K562 (cell line): Measurements from ENCODE around the gene ATP5PD. TPM values are rescaled to one million over a fixed set of nuclear protein-coding genes. Genes with fewer than 3 reads are reported as not detected.
A peak's percentile ranks its signal among the peaks of the same experiment; 100 is the strongest.
"Not testable (repeated sequence)": the region's sequence is repeated elsewhere in the genome, so short reads cannot be mapped to it uniquely, and the experiment has no call there.

Experiments used
- ATF7 ChIP-seq: fragments of 450-650 bp; IDR thresholded peaks from 2 replicates; pipeline ENCODE4 v1.7.1; 2014; ENCODE audit warnings: mild to moderate bottlenecking, moderate library complexity
- BCOR ChIP-seq: fragments of 450-650 bp; IDR thresholded peaks from 2 replicates; pipeline ENCODE4 v1.6.1; 2016
- C11orf30 ChIP-seq: fragments of 450-650 bp; IDR thresholded peaks from 2 replicates; pipeline ENCODE4 v1.6.1; 2016; ENCODE audit warnings: low read depth, mild to moderate bottlenecking
- CREM ChIP-seq: IDR thresholded peaks from 2 replicates; pipeline ENCODE4 v1.6.1; 2014; ENCODE audit warnings: antibody characterized with exemption, low read depth
- EP300 ChIP-seq: IDR thresholded peaks from 2 replicates; pipeline ENCODE4 v1.6.1; 2012; ENCODE audit warnings: low read length, improper control_type of control experiment
- FOXA3 ChIP-seq, 2 experiments: fragments of 450-650 bp in 1 of 2; sonication (generic) in 1 of 2; formaldehyde crosslinking; IDR thresholded peaks in 1 of 2; conservative IDR thresholded peaks in 1 of 2; 2 replicates each; pipeline versions ENCODE4 v1.4.0 to v1.8.0; 2020 to 2022; ENCODE audit warnings: mild to moderate bottlenecking in 2 of 2, missing genetic modification reagents in 1 of 2
- GATA2 ChIP-seq: sonication (generic); formaldehyde crosslinking; IDR thresholded peaks from 2 replicates; pipeline ENCODE4 v1.4.0; 2020; ENCODE audit warnings: mild to moderate bottlenecking, missing genetic modification reagents
- HDGF ChIP-seq: fragments of 450-650 bp; IDR thresholded peaks from 2 replicates; pipeline ENCODE4 v1.6.1; 2016
- L3MBTL2 ChIP-seq: fragments of 450-650 bp; IDR thresholded peaks from 2 replicates; pipeline ENCODE4 v1.6.1; 2016; ENCODE audit warnings: mild to moderate bottlenecking, moderate library complexity
- LEF1 ChIP-seq: fragments of 450-650 bp; IDR thresholded peaks from 2 replicates; pipeline ENCODE4 v1.6.1; 2016; ENCODE audit warnings: mild to moderate bottlenecking
- MEF2A ChIP-seq: IDR thresholded peaks from 2 replicates; pipeline ENCODE4 v1.6.1; 2011; ENCODE audit warnings: low read depth, mild to moderate bottlenecking, low read length, moderate library complexity; ENCODE audit not compliant: control insufficient read depth
- NR2C2 ChIP-seq, 2 experiments: fragments of 200-800 bp in 1 of 2; sonication (Bioruptor generic) in 1 of 2; sonication (generic) in 1 of 2; formaldehyde crosslinking in 1 of 2; IDR thresholded peaks; 2 replicates each; pipeline versions ENCODE4 v1.6.1 to v1.8.0; 2016 to 2022; ENCODE audit warnings: mild to moderate bottlenecking in 1 of 2, missing compliant biosample characterization in 1 of 2, missing genetic modification characterization in 1 of 2, missing genetic modification reagents in 1 of 2
- RCOR1 ChIP-seq, 2 experiments: IDR thresholded peaks; 2 replicates each; pipeline ENCODE4 v1.6.1; 2012; ENCODE audit warnings: low read depth in 2 of 2, low read length in 2 of 2, borderline replicate concordance in 1 of 2, improper control_type of control experiment in 1 of 2
- STAT5A ChIP-seq: IDR thresholded peaks from 2 replicates; pipeline ENCODE4 v1.6.1; 2012; ENCODE audit warnings: low read length, inconsistent platforms, borderline replicate concordance
- ZFP1 ChIP-seq: fragments of 450-650 bp; formaldehyde crosslinking; IDR thresholded peaks from 2 replicates; pipeline ENCODE4 v1.4.0; 2020; ENCODE audit warnings: mild to moderate bottlenecking, mixed read lengths
- polyA plus RNA-seq, 8 experiments: library from polyadenylated mRNA; depleted of rRNA in 4 of 8; stranded (reverse) in 5 of 8; unstranded in 3 of 8; fragments of >200 nt; fragmentation: Nextera tagmentation in 2 of 8; fragmentation: Illumina TruSeq in 1 of 8; extraction: Ambion mirVana in 2 of 8; extraction: Trizol in 1 of 8; gene quantifications; 2 replicates each; pipeline versions ENCODE4 v1.2.1 to v1.2.3, GENCODE V29; 2011 to 2014; ENCODE audit warnings: inconsistent platforms in 1 of 8, missing spikeins in 1 of 8
- total RNA-seq, 7 experiments: library from RNA; depleted of rRNA in 6 of 7; stranded (reverse); fragments of >200 nt in 6 of 7; fragmentation: Illumina TruSeq in 2 of 7; extraction: Trizol in 2 of 7; gene quantifications; 2 replicates each; pipeline versions ENCODE4 v1.2.1 to v1.2.3, GENCODE V29; 2011 to 2021; ENCODE audit warnings: low replicate concordance in 1 of 7
- TF ChIP-seq, protein P1 (sequence below): IDR thresholded peaks from 3 replicates; pipeline ENCODE4 v1.6.1; 2011; ENCODE audit warnings: borderline replicate concordance, mild to moderate bottlenecking, moderate library complexity; ENCODE audit not compliant: insufficient read length; ENCODE audit errors: extremely low read depth
- TF ChIP-seq, protein P2 (sequence below): sonication (generic); formaldehyde crosslinking; IDR thresholded peaks from 2 replicates; pipeline ENCODE4 v1.8.0; 2022; ENCODE audit warnings: missing genetic modification reagents, mild to moderate bottlenecking, moderate library complexity, borderline replicate concordance
- TF ChIP-seq, protein P3 (sequence below): fragments of 450-650 bp; IDR thresholded peaks from 2 replicates; pipeline ENCODE4 v1.6.1; 2017; ENCODE audit warnings: antibody characterized with exemption, mild to moderate bottlenecking

ATP5PD gene
- total and polyA plus RNA-seq, 9 of the 15 experiments (the other 6 are each of a cell fraction or from before 2014, with no cell fraction given), result 271 to 828 (median 432) TPM

DNA sequence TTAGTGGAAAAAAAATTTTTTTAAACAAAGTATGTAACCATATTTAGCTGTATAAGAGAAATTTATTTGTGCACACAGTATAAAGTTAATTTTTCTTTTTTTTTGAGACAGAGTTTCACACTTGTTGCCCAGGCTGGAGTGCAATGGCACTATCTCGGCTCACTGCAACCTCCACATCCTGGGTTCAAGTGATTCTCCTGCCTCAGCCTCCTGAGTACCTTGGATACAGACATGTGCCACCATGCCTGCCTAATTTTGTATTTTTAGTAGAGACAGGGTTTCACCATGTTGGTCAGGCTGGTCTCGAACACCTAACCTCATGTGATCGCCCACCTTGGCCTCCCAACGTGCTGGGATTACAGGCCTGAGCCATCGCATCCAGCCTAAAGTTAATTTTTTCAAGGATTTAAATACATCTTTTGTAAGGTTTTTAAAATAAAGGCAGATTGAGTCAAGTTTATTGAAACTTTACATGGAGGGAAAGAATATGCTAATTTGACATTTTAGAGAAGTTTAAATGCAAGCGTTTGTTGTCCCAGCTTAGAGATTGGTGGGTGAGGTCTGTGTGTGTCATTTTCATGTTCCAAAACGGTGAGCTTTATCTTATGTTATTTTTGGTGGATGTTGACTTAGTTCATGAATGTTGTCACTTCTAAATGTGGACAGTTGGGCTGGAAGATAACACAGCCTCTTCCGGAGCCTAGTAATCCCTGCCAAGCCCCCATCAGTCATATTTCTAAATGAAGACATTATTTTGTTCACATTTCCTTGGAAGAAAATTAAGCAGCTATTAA lies 24.9 kb upstream of the ATP5PD start (continued):
- TF ChIP-seq, protein P1, sequence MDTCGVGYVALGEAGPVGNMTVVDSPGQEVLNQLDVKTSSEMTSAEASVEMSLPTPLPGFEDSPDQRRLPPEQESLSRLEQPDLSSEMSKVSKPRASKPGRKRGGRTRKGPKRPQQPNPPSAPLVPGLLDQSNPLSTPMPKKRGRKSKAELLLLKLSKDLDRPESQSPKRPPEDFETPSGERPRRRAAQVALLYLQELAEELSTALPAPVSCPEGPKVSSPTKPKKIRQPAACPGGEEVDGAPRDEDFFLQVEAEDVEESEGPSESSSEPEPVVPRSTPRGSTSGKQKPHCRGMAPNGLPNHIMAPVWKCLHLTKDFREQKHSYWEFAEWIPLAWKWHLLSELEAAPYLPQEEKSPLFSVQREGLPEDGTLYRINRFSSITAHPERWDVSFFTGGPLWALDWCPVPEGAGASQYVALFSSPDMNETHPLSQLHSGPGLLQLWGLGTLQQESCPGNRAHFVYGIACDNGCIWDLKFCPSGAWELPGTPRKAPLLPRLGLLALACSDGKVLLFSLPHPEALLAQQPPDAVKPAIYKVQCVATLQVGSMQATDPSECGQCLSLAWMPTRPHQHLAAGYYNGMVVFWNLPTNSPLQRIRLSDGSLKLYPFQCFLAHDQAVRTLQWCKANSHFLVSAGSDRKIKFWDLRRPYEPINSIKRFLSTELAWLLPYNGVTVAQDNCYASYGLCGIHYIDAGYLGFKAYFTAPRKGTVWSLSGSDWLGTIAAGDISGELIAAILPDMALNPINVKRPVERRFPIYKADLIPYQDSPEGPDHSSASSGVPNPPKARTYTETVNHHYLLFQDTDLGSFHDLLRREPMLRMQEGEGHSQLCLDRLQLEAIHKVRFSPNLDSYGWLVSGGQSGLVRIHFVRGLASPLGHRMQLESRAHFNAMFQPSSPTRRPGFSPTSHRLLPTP, result peak; percentile 26
- TF ChIP-seq HDGF (0 out of 2 replicates have a peak, but pooled peaks have one; percentile 29), L3MBTL2 (peak; percentile 44; the same call in 1 of the 2 replicates), C11orf30 (peak; percentile 95), EP300 (peak; percentile 94), CREM (peak; percentile 73), STAT5A (peak; percentile 65), FOXA3 (CRISPR knock-in tag; conservative IDR thresholded peaks at IDR 0.05 in 1 of 2, IDR thresholded peaks at IDR 0.05 in 1 of 2) (peak; percentile 98 to 99), NR2C2 (tag; IDR thresholded peaks at IDR 0.05) (0 out of 2 replicates have a peak, but pooled peaks have one; percentile 18), LEF1 (peak; percentile 97), BCOR (peak; percentile 0; the same call in 1 of the 2 replicates), GATA2 (CRISPR knock-in tag) (peak; percentile 61), RCOR1 (IDR thresholded peaks at IDR 0.05; ENCODE audit: borderline replicate concordance in 1 of 2, low read depth in 2 of 2, low read length in 2 of 2) (peak in 1 of 2 experiments; percentile 81; a peak in 2 of 4 replicates), ATF7 (peak; percentile 91), MEF2A (peak; percentile 97), ZFP1 (CRISPR knock-in tag) (peak; percentile 70; the same call in 1 of the 2 replicates)
- not testable (repeated sequence) for TF ChIP-seq NR2C2 (CRISPR knock-in tag; IDR thresholded peaks at IDR 0.05)
- TF ChIP-seq, protein P2, sequence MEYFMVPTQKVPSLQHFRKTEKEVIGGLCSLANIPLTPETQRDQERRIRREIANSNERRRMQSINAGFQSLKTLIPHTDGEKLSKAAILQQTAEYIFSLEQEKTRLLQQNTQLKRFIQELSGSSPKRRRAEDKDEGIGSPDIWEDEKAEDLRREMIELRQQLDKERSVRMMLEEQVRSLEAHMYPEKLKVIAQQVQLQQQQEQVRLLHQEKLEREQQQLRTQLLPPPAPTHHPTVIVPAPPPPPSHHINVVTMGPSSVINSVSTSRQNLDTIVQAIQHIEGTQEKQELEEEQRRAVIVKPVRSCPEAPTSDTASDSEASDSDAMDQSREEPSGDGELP (CRISPR knock-in tag), result 0 out of 2 replicates have a peak, but pooled peaks have one; percentile 21
- TF ChIP-seq, protein P3, sequence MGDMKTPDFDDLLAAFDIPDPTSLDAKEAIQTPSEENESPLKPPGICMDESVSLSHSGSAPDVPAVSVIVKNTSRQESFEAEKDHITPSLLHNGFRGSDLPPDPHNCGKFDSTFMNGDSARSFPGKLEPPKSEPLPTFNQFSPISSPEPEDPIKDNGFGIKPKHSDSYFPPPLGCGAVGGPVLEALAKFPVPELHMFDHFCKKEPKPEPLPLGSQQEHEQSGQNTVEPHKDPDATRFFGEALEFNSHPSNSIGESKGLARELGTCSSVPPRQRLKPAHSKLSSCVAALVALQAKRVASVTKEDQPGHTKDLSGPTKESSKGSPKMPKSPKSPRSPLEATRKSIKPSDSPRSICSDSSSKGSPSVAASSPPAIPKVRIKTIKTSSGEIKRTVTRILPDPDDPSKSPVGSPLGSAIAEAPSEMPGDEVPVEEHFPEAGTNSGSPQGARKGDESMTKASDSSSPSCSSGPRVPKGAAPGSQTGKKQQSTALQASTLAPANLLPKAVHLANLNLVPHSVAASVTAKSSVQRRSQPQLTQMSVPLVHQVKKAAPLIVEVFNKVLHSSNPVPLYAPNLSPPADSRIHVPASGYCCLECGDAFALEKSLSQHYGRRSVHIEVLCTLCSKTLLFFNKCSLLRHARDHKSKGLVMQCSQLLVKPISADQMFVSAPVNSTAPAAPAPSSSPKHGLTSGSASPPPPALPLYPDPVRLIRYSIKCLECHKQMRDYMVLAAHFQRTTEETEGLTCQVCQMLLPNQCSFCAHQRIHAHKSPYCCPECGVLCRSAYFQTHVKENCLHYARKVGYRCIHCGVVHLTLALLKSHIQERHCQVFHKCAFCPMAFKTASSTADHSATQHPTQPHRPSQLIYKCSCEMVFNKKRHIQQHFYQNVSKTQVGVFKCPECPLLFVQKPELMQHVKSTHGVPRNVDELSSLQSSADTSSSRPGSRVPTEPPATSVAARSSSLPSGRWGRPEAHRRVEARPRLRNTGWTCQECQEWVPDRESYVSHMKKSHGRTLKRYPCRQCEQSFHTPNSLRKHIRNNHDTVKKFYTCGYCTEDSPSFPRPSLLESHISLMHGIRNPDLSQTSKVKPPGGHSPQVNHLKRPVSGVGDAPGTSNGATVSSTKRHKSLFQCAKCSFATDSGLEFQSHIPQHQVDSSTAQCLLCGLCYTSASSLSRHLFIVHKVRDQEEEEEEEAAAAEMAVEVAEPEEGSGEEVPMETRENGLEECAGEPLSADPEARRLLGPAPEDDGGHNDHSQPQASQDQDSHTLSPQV, result peak; percentile 85
